ENCODE measurements around the gene TCTN3. TPM values are rescaled to one million over a fixed set of nuclear protein-coding genes. Genes with fewer than 3 reads are reported as not detected.

TCTN3 gene
- total and polyA plus RNA-seq, 9 donors, result 21.7 to 107 (median 34.2) TPM

DNA sequence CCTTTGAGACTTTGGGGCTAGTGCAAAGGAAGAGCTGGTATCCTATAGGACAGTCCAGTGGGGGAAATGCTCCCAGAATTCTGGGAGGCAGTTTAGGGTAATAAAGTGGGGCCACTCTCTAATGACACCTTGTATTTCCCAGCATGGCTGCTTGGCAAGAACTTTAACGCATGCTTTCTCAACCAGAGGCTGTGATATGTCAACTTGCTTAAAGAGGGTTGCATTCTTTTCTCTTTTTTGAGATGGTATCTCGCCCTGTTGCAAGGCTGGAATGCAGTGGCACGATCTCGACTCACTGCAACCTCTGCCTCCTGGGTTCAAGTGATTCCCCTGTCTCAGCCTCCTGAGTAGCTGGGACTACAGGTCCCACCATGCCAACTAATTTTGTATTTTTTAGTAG, 75.6 kb downstream of the TCTN3 start:
- Histone ChIP-seq H3K27ac (no peak overlapping the region), H3K4me3 (no peak overlapping the region), H3K9me3 (no peaks in the 10 kb centered on the region), H3K4me1 (ENCODE audit: insufficient read depth) (no peaks in the 10 kb centered on the region), H3K27me3 (no peaks in the 10 kb centered on the region), H3K36me3 (no peaks in the 10 kb centered on the region)
- 77 to 81% (median 77%) methylated on average over 4 of the region's 4 CpGs for WGBS, 3 donors
- DNase-seq, result no peak
- TF ChIP-seq EP300 (IDR thresholded peaks at IDR 0.05) (no peak), POLR2A (IDR thresholded peaks at IDR 0.05) (no peak)
- intact Hi-C loops (cut with DNase I), result loop anchor here in 1 of 4 donors (10.0 kb wide), 1 partner anchor 67 kb away; no protein-coding TSS in a partner anchor

DNA sequence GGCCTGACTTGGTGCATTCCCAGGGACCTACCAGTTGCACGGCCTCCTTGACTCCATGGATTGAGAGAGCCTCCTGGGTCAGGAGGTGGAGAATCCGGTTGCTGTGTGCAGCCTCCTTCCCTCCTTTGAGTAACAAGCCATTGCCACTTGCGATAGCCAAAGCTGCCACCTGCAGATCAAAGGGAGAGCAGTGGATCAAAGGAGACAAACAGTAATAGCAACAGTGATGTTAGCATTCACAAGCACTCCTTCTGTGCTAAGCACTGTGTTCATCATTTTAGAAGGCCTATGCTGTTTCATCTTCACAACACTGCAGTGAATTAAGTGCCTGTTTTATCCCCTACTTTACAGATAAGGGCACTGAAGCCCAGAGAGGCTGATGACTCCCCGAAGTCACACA, 77.3 kb downstream of the TCTN3 start:
- no peak overlapping the region for H3K4me3 ChIP-seq
- no peak for DNase-seq
- intact Hi-C loops (cut with DNase I), result loop anchor here in 1 of 4 donors (10.0 kb wide), 1 partner anchor 68 kb away; no protein-coding TSS in a partner anchor
- TF ChIP-seq EP300 (IDR thresholded peaks at IDR 0.05), result no peak
- no peak for TF ChIP-seq POLR2A (IDR thresholded peaks at IDR 0.05)
- TF ChIP-seq, protein P1, sequence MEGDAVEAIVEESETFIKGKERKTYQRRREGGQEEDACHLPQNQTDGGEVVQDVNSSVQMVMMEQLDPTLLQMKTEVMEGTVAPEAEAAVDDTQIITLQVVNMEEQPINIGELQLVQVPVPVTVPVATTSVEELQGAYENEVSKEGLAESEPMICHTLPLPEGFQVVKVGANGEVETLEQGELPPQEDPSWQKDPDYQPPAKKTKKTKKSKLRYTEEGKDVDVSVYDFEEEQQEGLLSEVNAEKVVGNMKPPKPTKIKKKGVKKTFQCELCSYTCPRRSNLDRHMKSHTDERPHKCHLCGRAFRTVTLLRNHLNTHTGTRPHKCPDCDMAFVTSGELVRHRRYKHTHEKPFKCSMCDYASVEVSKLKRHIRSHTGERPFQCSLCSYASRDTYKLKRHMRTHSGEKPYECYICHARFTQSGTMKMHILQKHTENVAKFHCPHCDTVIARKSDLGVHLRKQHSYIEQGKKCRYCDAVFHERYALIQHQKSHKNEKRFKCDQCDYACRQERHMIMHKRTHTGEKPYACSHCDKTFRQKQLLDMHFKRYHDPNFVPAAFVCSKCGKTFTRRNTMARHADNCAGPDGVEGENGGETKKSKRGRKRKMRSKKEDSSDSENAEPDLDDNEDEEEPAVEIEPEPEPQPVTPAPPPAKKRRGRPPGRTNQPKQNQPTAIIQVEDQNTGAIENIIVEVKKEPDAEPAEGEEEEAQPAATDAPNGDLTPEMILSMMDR (IDR thresholded peaks at IDR 0.05), result no peak
- H3K27me3 ChIP-seq, result no peaks in the 10 kb centered on the region
- H3K27ac ChIP-seq, result no peak overlapping the region
- no peaks in the 10 kb centered on the region for H3K9me3 ChIP-seq
- 82 to 86% (median 82%) methylated on average over 4 of the region's 4 CpGs for WGBS, 3 donors
- no peaks in the 10 kb centered on the region for H3K36me3 ChIP-seq
- no peaks in the 10 kb centered on the region for H3K4me1 ChIP-seq (ENCODE audit: insufficient read depth)

Other genes starting within 250 kb of the TCTN3 start
- 100 to 1,000 TPM in 1 of 7 donors, 10 to 100 TPM in 6; 10.7 to 126 (median 20.0) TPM for gene SORBS1, start 132.6 kb downstream of the TCTN3 start, total RNA-seq
- gene SORBS1, start 132.6 kb downstream of the TCTN3 start, polyA plus RNA-seq, result 100 to 1,000 TPM in 1 of 2 donors, 10 to 100 TPM in 1; 14.7 to 156 TPM
- 10 to 100 TPM; 16.5 to 45.6 (median 38.7) TPM for gene ALDH18A1, start 37.2 kb downstream of the TCTN3 start, total RNA-seq
- 10 to 100 TPM; 13.7 to 65.8 TPM for gene ALDH18A1, start 37.2 kb downstream of the TCTN3 start, polyA plus RNA-seq
- 10 to 100 TPM in 2 of 7 donors, 1 to 10 TPM in 5; 3.0 to 22.3 (median 6.9) TPM for gene ENTPD1, start 62.2 kb upstream of the TCTN3 start, total RNA-seq
- gene ENTPD1, start 62.2 kb upstream of the TCTN3 start, polyA plus RNA-seq, result 10 to 100 TPM in 1 of 2 donors, 1 to 10 TPM in 1; 8.1 to 51.5 TPM
- gene CC2D2B, start 214.0 kb upstream of the TCTN3 start, total RNA-seq, result 1 to 10 TPM in 3 of 7 donors, under 1 TPM in 4; 0.43 to 1.8 (median 0.92) TPM
- gene CC2D2B, start 214.0 kb upstream of the TCTN3 start, polyA plus RNA-seq, result 1 to 10 TPM in 1 of 2 donors, under 1 TPM in 1; 0.35 to 1.9 TPM